ENCODE results near the gene CEP97.
"Not testable (repeated sequence)": the region's sequence is repeated elsewhere in the genome, so short reads cannot be mapped to it uniquely, and the experiment has no call there.

Gene CEP97

GRCh38 chr3:101762041-101762646 lies 37.7 kb downstream of the CEP97 start:
- Mint-ChIP-seq H3K9me3 (no peaks in the 10 kb centered on the region), H3K4me3 (no peak overlapping the region), H3K4me1 (peaks cover 18% of the 10 kb centered on the region), H3K27me3 (no peaks in the 10 kb centered on the region), H3K36me3 (peaks cover 63% of the 10 kb centered on the region), H3K27ac (no peak overlapping the region)
- CTCF ChIA-PET, result no interaction called here
- DNase-seq, result no peak

GRCh38 chr3:101777745-101778281 lies 53.4 kb downstream of the CEP97 start:
- Mint-ChIP-seq H3K4me3 (peak overlapping the region; percentile 79), H3K4me1 (peaks cover 43% of the 10 kb centered on the region), H3K27ac (peak overlapping the region; percentile 89)
- CTCF ChIA-PET, H3K27me3 Mint-ChIP-seq, H3K9me3 Mint-ChIP-seq, DNase-seq, H3K36me3 Mint-ChIP-seq: not testable (repeated sequence)

- CTCF ChIA-PET, result interaction anchor here (1.1 to 1.4 kb wide), 2 partner anchors 24 to 54 kb away, joined by 3 to 5 read pairs; partner anchors contain the start of gene CEP97
Observed at GRCh38 chr3:101778385-101779046, 54.1 kb downstream of the CEP97 start.

GRCh38 chr3:101779047-101779821 lies 54.8 kb downstream of the CEP97 start, which contains the start of gene NXPE3:
Gene NXPE3, plus strand, starts transcription at chr3:101779211. Its CDS starts 6,386 bp downstream, at chr3:101785597.
- CTCF ChIA-PET, result interaction anchor here (1.1 to 1.4 kb wide), 2 partner anchors 23 to 55 kb away, joined by 3 to 5 read pairs; partner anchors contain the start of gene CEP97
- H3K4me3 Mint-ChIP-seq, result peak within 1 kb of the TSS; percentile 79
- H3K36me3 Mint-ChIP-seq, result peaks cover 13% of the 10 kb centered on the region
- H3K9me3 Mint-ChIP-seq, result no peaks in the 10 kb centered on the region
- peak within 1 kb of the TSS; percentile 89 for H3K27ac Mint-ChIP-seq
- H3K4me1 Mint-ChIP-seq, result peaks cover 53% of the 10 kb centered on the region
- no peaks in the 10 kb centered on the region for H3K27me3 Mint-ChIP-seq
- peak; percentile 96 for DNase-seq

More at GRCh38 chr3:101778385-101779046, 54.1 kb downstream of the CEP97 start:
- Mint-ChIP-seq H3K27ac (peak overlapping the region; percentile 89), H3K9me3 (no peaks in the 10 kb centered on the region), H3K4me1 (peaks cover 46% of the 10 kb centered on the region), H3K4me3 (peak overlapping the region; percentile 79), H3K36me3 (peaks cover 6% of the 10 kb centered on the region), H3K27me3 (no peaks in the 10 kb centered on the region)
- no peak for DNase-seq

GRCh38 chr3:101779822-101780381 lies 55.5 kb downstream of the CEP97 start:
- Mint-ChIP-seq H3K27me3 (no peaks in the 10 kb centered on the region), H3K9me3 (no peaks in the 10 kb centered on the region), H3K36me3 (peaks cover 20% of the 10 kb centered on the region), H3K27ac (peak overlapping the region; percentile 89), H3K4me1 (peaks cover 60% of the 10 kb centered on the region), H3K4me3 (peak overlapping the region; percentile 79)
- CTCF ChIA-PET, result interaction anchor here (1.1 to 1.4 kb wide), 2 partner anchors 23 to 56 kb away, joined by 3 to 5 read pairs; partner anchors contain the start of gene CEP97
- DNase-seq, result no peak

- peak overlapping the region; percentile 79 for H3K4me3 Mint-ChIP-seq
- peaks cover 68% of the 10 kb centered on the region for H3K4me1 Mint-ChIP-seq
- no peak overlapping the region for H3K27ac Mint-ChIP-seq
- no peaks in the 10 kb centered on the region for H3K9me3 Mint-ChIP-seq
- no peak for DNase-seq
- CTCF ChIA-PET, result no interaction called here
- H3K27me3 Mint-ChIP-seq, result no peaks in the 10 kb centered on the region
- H3K36me3 Mint-ChIP-seq, result peaks cover 27% of the 10 kb centered on the region
Observed at GRCh38 chr3:101780661-101781060, 56.2 kb downstream of the CEP97 start.

- Mint-ChIP-seq H3K9me3 (no peaks in the 10 kb centered on the region), H3K4me3 (peak overlapping the region; percentile 16), H3K4me1 (peaks cover 73% of the 10 kb centered on the region), H3K27me3 (no peaks in the 10 kb centered on the region), H3K27ac (no peak overlapping the region), H3K36me3 (peaks cover 32% of the 10 kb centered on the region)
- DNase-seq, result no peak
- CTCF ChIA-PET, result no interaction called here
Observed at GRCh38 chr3:101781166-101781565, 56.8 kb downstream of the CEP97 start.

GRCh38 chr3:101784855-101785613 lies 60.6 kb downstream of the CEP97 start:
- H3K27ac Mint-ChIP-seq, result peak overlapping the region; percentile 94
- no peaks in the 10 kb centered on the region for H3K9me3 Mint-ChIP-seq
- peaks cover 70% of the 10 kb centered on the region for H3K4me1 Mint-ChIP-seq
- H3K4me3 Mint-ChIP-seq, result peak overlapping the region; percentile 67
- CTCF ChIA-PET, result interaction anchor here (0.7 to 1.6 kb wide), 4 partner anchors 17 to 444 kb away, joined by 3 to 5 read pairs (median 4); no protein-coding TSS in a partner anchor
- peaks cover 65% of the 10 kb centered on the region for H3K36me3 Mint-ChIP-seq
- no peaks in the 10 kb centered on the region for H3K27me3 Mint-ChIP-seq
- peak; percentile 27 for DNase-seq

- peaks cover 53% of the 10 kb centered on the region for H3K4me1 Mint-ChIP-seq
- peak overlapping the region; percentile 34 for H3K27ac Mint-ChIP-seq
- peaks cover 87% of the 10 kb centered on the region for H3K36me3 Mint-ChIP-seq
- H3K9me3 Mint-ChIP-seq, result peaks cover 10% of the 10 kb centered on the region
- no peak for DNase-seq
- no peaks in the 10 kb centered on the region for H3K27me3 Mint-ChIP-seq
- H3K4me3 Mint-ChIP-seq, result no peak overlapping the region
- CTCF ChIA-PET, result no interaction called here
Observed at GRCh38 chr3:101791778-101792177, 67.4 kb downstream of the CEP97 start.

- H3K4me1 Mint-ChIP-seq, result peaks cover 39% of the 10 kb centered on the region
- CTCF ChIA-PET, result interaction anchor here (0.7 kb wide), 1 partner anchor 432 kb away, joined by 3 read pairs; no protein-coding TSS in a partner anchor
- H3K4me3 Mint-ChIP-seq, result no peak overlapping the region
Observed at GRCh38 chr3:101796077-101796680, 71.8 kb downstream of the CEP97 start.

GRCh38 chr3:101801174-101801573 lies 76.8 kb downstream of the CEP97 start:
- CTCF ChIA-PET, result interaction anchor here (19.7 kb wide), 1 partner anchor 422 kb away, joined by 321 read pairs; no protein-coding TSS in a partner anchor
- Mint-ChIP-seq H3K36me3 (peaks cover 51% of the 10 kb centered on the region), H3K4me3 (no peak overlapping the region), H3K27me3 (no peaks in the 10 kb centered on the region), H3K27ac (no peak overlapping the region), H3K4me1 (peaks cover 20% of the 10 kb centered on the region), H3K9me3 (no peaks in the 10 kb centered on the region)
- no peak for DNase-seq

More at GRCh38 chr3:101796077-101796680, 71.8 kb downstream of the CEP97 start:
- no peak overlapping the region for H3K27ac Mint-ChIP-seq
- peaks cover 10% of the 10 kb centered on the region for H3K9me3 Mint-ChIP-seq
- H3K27me3 Mint-ChIP-seq, result no peaks in the 10 kb centered on the region
- DNase-seq, result no peak
- peaks cover 78% of the 10 kb centered on the region for H3K36me3 Mint-ChIP-seq

GRCh38 chr3:101802179-101802578 lies 77.8 kb downstream of the CEP97 start:
- no peak overlapping the region for H3K4me3 Mint-ChIP-seq
- no peaks in the 10 kb centered on the region for H3K27me3 Mint-ChIP-seq
- peaks cover 45% of the 10 kb centered on the region for H3K36me3 Mint-ChIP-seq
- no peak overlapping the region for H3K27ac Mint-ChIP-seq
- H3K9me3 Mint-ChIP-seq, result no peaks in the 10 kb centered on the region
- H3K4me1 Mint-ChIP-seq, result peaks cover 10% of the 10 kb centered on the region
- DNase-seq, result no peak
- CTCF ChIA-PET, result interaction anchor here (0.7 to 19.7 kb wide), 19 partner anchors 9 to 734 kb away, joined by 3 to 321 read pairs (median 4); partner anchors contain the start of gene NXPE3
